A549 (cell line): Measurements from ENCODE around the gene HINFP. TPM values are rescaled to one million over a fixed set of nuclear protein-coding genes. Genes with fewer than 3 reads are reported as not detected.

Source experiments
- ATAC-seq, 2 experiments: fragments of 200-7000 bp in 1 of 2; fragments of >200 bp in 1 of 2; cut with Nextera tagmentation in 1 of 2; cut with Tn5 transposase in 1 of 2; 3 replicates each; pipeline versions ENCODE4 v1.8.0 to v1.9.1; 2018 to 2020; ENCODE audit warnings: mild to moderate bottlenecking in 1 of 2, moderate library complexity in 1 of 2
- CTCF ChIA-PET: fragments of 300-600 bp; sonication (Branson Sonifier 250); formaldehyde crosslinking; extraction: SDS; loops from one replicate; lab custom pipeline; 2021; ENCODE audit warnings: antibody characterized with exemption, inconsistent platforms; lab: Yijun Ruan, JAX
- POLR2A ChIA-PET: fragments of 350-600 bp; formaldehyde crosslinking; extraction: SDS; loops from one replicate; lab custom pipeline; 2021; ENCODE audit warnings: antibody characterized with exemption, inconsistent platforms; lab: Yijun Ruan, JAX
- DNase-seq, 2 experiments: peaks; one replicate each; pipeline versions ENCODE4 v3.0.0 to v3.0.0-alpha.2; 2011 to 2016; ENCODE audit warnings: low read depth in 1 of 2, low spot score in 1 of 2
- FAIRE-seq: peaks from 2 replicates; lab custom pipeline; 2011; peaks lifted over from hg19 to GRCh38; lab: Jason Lieb, UNC
- H3K27ac ChIP-seq, 2 experiments: fragments of >200 bp; sonication (Bioruptor Twin); formaldehyde crosslinking; 3 replicates each; pipeline ENCODE4 v1.5.1; 2016 to 2017
- H3K4me1 ChIP-seq: fragments of >200 bp; sonication (Bioruptor Twin); formaldehyde crosslinking; 3 replicates; pipeline ENCODE4 v1.6.1; 2016
- H3K4me2 ChIP-seq: fragments of >200 bp; sonication (Bioruptor Twin); formaldehyde crosslinking; 3 replicates; pipeline ENCODE4 v1.6.1; 2016
- H3K4me3 ChIP-seq: fragments of >200 bp; sonication (Bioruptor Twin); formaldehyde crosslinking; 3 replicates; pipeline ENCODE4 v1.5.1; 2016
- H3K9me3 ChIP-seq: fragments of >200 bp; sonication (Bioruptor Twin); formaldehyde crosslinking; 3 replicates; pipeline ENCODE4 v1.6.1; 2016
- CBX8 ChIP-seq: fragments of 200-600 bp; sonication (generic); IDR thresholded peaks from 2 replicates; pipeline ENCODE4 v1.6.1; 2016
- CHD2 ChIP-seq: fragments of 150-350 bp; IDR thresholded peaks from 2 replicates; pipeline ENCODE4 v1.6.1; 2014; ENCODE audit warnings: low read length; ENCODE audit not compliant: partially characterized antibody
- E2F6 ChIP-seq: IDR thresholded peaks from 2 replicates; pipeline ENCODE4 v1.6.1; 2012; ENCODE audit warnings: low read depth, borderline replicate concordance
- EP300 ChIP-seq, 2 experiments: fragments of >200 bp; sonication (Bioruptor Twin); formaldehyde crosslinking; IDR thresholded peaks; 2 replicates in 1 of 2; 3 replicates in 1 of 2; pipeline ENCODE4 v1.6.1; 2016 to 2017
- ESRRA ChIP-seq: fragments of 150-350 bp; IDR thresholded peaks from 2 replicates; pipeline ENCODE4 v1.6.1; 2014; ENCODE audit warnings: mild to moderate bottlenecking, low read length, borderline replicate concordance
- FOSL2 ChIP-seq, 2 experiments: fragments of 450-650 bp in 1 of 2; fragments of >200 bp in 1 of 2; sonication (Bioruptor Twin) in 1 of 2; formaldehyde crosslinking; IDR thresholded peaks; 2 replicates each; pipeline versions ENCODE4 v1.5.0 to v1.6.1; 2016 to 2020; ENCODE audit warnings: mild to moderate bottlenecking in 1 of 2, moderate library complexity in 1 of 2
- HDAC2 ChIP-seq: fragments of 200-600 bp; sonication (generic); IDR thresholded peaks from 2 replicates; pipeline ENCODE4 v1.6.1; 2016
- HEYL ChIP-seq: fragments of 250-450 bp; sonication (Bioruptor Pico); IDR thresholded peaks from 2 replicates; pipeline ENCODE4 v1.8.0; 2021; ENCODE audit warnings: mild to moderate bottlenecking, moderate library complexity
- HOXA7 ChIP-seq: fragments of 250-450 bp; sonication (Bioruptor Pico); IDR thresholded peaks from 2 replicates; pipeline ENCODE4 v1.5.0; 2020; ENCODE audit warnings: mild to moderate bottlenecking, moderate library complexity
- HOXB5 ChIP-seq: fragments of 250-450 bp; sonication (Bioruptor Pico); IDR thresholded peaks from 2 replicates; pipeline ENCODE4 v1.5.0; 2020; ENCODE audit warnings: mild to moderate bottlenecking, moderate library complexity
- KDM5A ChIP-seq: fragments of 200-600 bp; sonication (generic); IDR thresholded peaks from 2 replicates; pipeline ENCODE4 v1.6.1; 2016; ENCODE audit warnings: antibody characterized with exemption, mild to moderate bottlenecking
- MYC ChIP-seq: IDR thresholded peaks from 2 replicates; pipeline ENCODE4 v1.6.1; 2012; ENCODE audit warnings: mild to moderate bottlenecking, inconsistent platforms, low read length, improper control_type of control experiment, borderline replicate concordance
- NR3C1 ChIP-seq: fragments of >200 bp; sonication (Bioruptor Twin); formaldehyde crosslinking; IDR thresholded peaks from 3 replicates; pipeline ENCODE4 v1.6.1; 2017
- RCOR1 ChIP-seq: fragments of 150-350 bp; IDR thresholded peaks from 2 replicates; pipeline ENCODE4 v1.6.1; 2014; ENCODE audit warnings: antibody characterized with exemption, low read length, low read depth
- REST ChIP-seq: fragments of 200-600 bp; sonication (generic); IDR thresholded peaks from 2 replicates; pipeline ENCODE4 v1.6.1; 2016; ENCODE audit warnings: antibody characterized with exemption, mild to moderate bottlenecking, moderate library complexity
- RFX5 ChIP-seq: fragments of 450-650 bp; IDR thresholded peaks from 2 replicates; pipeline ENCODE4 v1.7.1; 2014; ENCODE audit warnings: antibody characterized with exemption, mild to moderate bottlenecking, moderate library complexity
- SMC3 ChIP-seq: fragments of >200 bp; sonication (Bioruptor Twin); formaldehyde crosslinking; IDR thresholded peaks from 3 replicates; pipeline ENCODE4 v1.6.1; 2018; ENCODE audit warnings: inconsistent platforms
- SREBF2 ChIP-seq: fragments of 450-650 bp; IDR thresholded peaks from 2 replicates; pipeline ENCODE4 v1.6.1; 2014; ENCODE audit warnings: mild to moderate bottlenecking, moderate library complexity
- TP53 ChIP-seq: fragments of 250-450 bp; sonication (Bioruptor Pico); IDR thresholded peaks from 2 replicates; pipeline ENCODE4 v1.5.0; 2021; ENCODE audit warnings: mild to moderate bottlenecking, moderate library complexity
- ZC3H11A ChIP-seq: fragments of 450-650 bp; IDR thresholded peaks from 2 replicates; pipeline ENCODE4 v1.6.1; 2014; ENCODE audit warnings: antibody characterized with exemption, mild to moderate bottlenecking
- ZSCAN20 ChIP-seq: fragments of 250-450 bp; sonication (Bioruptor Pico); IDR thresholded peaks from 2 replicates; pipeline ENCODE4 v1.8.0; 2022; ENCODE audit warnings: mild to moderate bottlenecking, moderate library complexity
- WGBS: methylation state at CpG from one replicate; pipeline ENCODE4 v1.1.6; 2017; ENCODE audit errors: missing lambda C conversion rate; 5-methylcytosine and 5-hydroxymethylcytosine counted together
- polyA plus RNA-seq, 4 experiments: library from polyadenylated mRNA; depleted of rRNA in 3 of 4; stranded (reverse); fragments of >200 nt; fragmentation: RNase III in 1 of 4; extraction: RNeasy Plus Mini Kit Qiagen cat#74134 plus additional on column Dnase treatment in 1 of 4; gene quantifications; 2 replicates in 3 of 4; 3 replicates in 1 of 4; pipeline ENCODE4 v1.2.3, GENCODE V29; 2011 to 2017
- TF ChIP-seq, protein P1 (sequence below): fragments of >200 bp; sonication (Bioruptor Twin); formaldehyde crosslinking; IDR thresholded peaks from 2 replicates; pipeline ENCODE4 v1.6.1; 2016
- TF ChIP-seq, protein P2 (sequence below): IDR thresholded peaks from 2 replicates; pipeline ENCODE4 v1.6.1; 2012

The HINFP gene
- polyA plus RNA-seq, 2 of the 4 experiments (the other 2 are of a cell fraction) = 10.0 to 13.0 TPM

- TF ChIP-seq ZC3H11A = no peak
- no peak for TF ChIP-seq KDM5A
- no peak for TF ChIP-seq HOXA7 (CRISPR knock-in tag)
- TF ChIP-seq EP300 (IDR thresholded peaks at IDR 0.05) = no peak
- TF ChIP-seq RFX5 = no peak
- TF ChIP-seq HOXB5 = no peak
- no peak for TF ChIP-seq CBX8
- TF ChIP-seq REST = no peak
- no peak for TF ChIP-seq E2F6
- TF ChIP-seq TP53 (CRISPR knock-in tag) = no peak
These were observed 32.1 kb upstream of the HINFP start (continued) for GRCh38 chr11:119089319-119089718.

GRCh38 chr11:119091178-119091577, 30.2 kb upstream of the HINFP start:
- FAIRE-seq = no peak
- no peak overlapping the region for H3K4me2 ChIP-seq
- H3K9me3 ChIP-seq = no peaks in the 10 kb centered on the region
- H3K27ac ChIP-seq = no peak overlapping the region
- 89% methylated on average over 9 of the region's 9 CpGs for WGBS
- ATAC-seq = no peak
- H3K4me1 ChIP-seq = peaks cover 44% of the 10 kb centered on the region
- ChIA-PET POLR2A (interaction anchor here (0.8 kb wide), 1 partner anchor 11 kb away, joined by 3 read pairs; the partner anchor contains the start of gene DPAGT1), CTCF (interaction anchor here (1.0 to 1.3 kb wide), 3 partner anchors 9 to 105 kb away, joined by 3 to 4 read pairs (median 3); no protein-coding TSS in a partner anchor)
- TF ChIP-seq ZSCAN20 (no peak), NR3C1 (no peak), MYC (no peak), FOSL2 (IDR thresholded peaks at IDR 0.05) (no peak), FOSL2 (CRISPR knock-in tag; IDR thresholded peaks at IDR 0.05) (no peak), HDAC2 (no peak), E2F6 (no peak), SMC3 (no peak), ESRRA (no peak), REST (no peak), HEYL (no peak), EP300 (IDR thresholded peaks at IDR 0.05) (no peak), SREBF2 (no peak), RCOR1 (no peak), TP53 (CRISPR knock-in tag) (no peak), RFX5 (no peak), CHD2 (no peak)
- TF ChIP-seq, protein P1, sequence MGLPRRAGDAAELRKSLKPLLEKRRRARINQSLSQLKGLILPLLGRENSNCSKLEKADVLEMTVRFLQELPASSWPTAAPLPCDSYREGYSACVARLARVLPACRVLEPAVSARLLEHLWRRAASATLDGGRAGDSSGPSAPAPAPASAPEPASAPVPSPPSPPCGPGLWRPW = no peak
- TF ChIP-seq, protein P2, sequence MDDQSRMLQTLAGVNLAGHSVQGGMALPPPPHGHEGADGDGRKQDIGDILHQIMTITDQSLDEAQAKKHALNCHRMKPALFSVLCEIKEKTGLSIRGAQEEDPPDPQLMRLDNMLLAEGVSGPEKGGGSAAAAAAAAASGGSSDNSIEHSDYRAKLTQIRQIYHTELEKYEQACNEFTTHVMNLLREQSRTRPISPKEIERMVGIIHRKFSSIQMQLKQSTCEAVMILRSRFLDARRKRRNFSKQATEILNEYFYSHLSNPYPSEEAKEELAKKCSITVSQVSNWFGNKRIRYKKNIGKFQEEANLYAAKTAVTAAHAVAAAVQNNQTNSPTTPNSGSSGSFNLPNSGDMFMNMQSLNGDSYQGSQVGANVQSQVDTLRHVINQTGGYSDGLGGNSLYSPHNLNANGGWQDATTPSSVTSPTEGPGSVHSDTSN = no peak
- no peak for DNase-seq
- no peak overlapping the region for H3K4me3 ChIP-seq
